SU-DHL-6 (cell line): ENCODE measurements around the gene OAS3.

ENCODE experiments used
- H2AFZ ChIP-seq: fragments of 200-600 bp; sonication (generic); 2 replicates; pipeline ENCODE4 v1.6.1; 2014; ENCODE audit warnings: low read depth, mild to moderate bottlenecking, moderate library complexity, mixed read lengths, antibody characterized with exemption, low read length; ENCODE audit not compliant: severe bottlenecking
- H3F3A ChIP-seq: fragments of 200-600 bp; shearing (Covaris generic); 2 replicates; pipeline ENCODE4 v1.6.0; 2016; ENCODE audit warnings: antibody characterized with exemption, mild to moderate bottlenecking; ENCODE audit not compliant: insufficient read depth
- H3K27ac ChIP-seq: fragments of 200-600 bp; sonication (generic); 2 replicates; pipeline ENCODE4 v1.5.1; 2016; ENCODE audit warnings: low read depth, mild to moderate bottlenecking, low read length, moderate library complexity, mixed read lengths
- H3K27me3 ChIP-seq: fragments of 200-600 bp; sonication (generic), shearing (Covaris generic); 2 replicates; pipeline ENCODE4 v1.6.0; 2014; ENCODE audit warnings: mild to moderate bottlenecking, low read length
- H3K36me3 ChIP-seq: fragments of 200-600 bp; sonication (generic); 2 replicates; pipeline ENCODE4 v1.6.1; 2014; ENCODE audit warnings: mild to moderate bottlenecking, low read length, mixed read lengths
- H3K4me2 ChIP-seq: fragments of 300-600, 200-600 bp; shearing (Covaris generic), sonication (generic); 2 replicates; pipeline ENCODE4 v1.6.0; 2014; ENCODE audit warnings: low read length, low read depth, mild to moderate bottlenecking; ENCODE audit not compliant: poor library complexity, severe bottlenecking
- H3K4me3 ChIP-seq: fragments of 200-600 bp; sonication (generic); 2 replicates; pipeline ENCODE4 v1.5.1; 2014; ENCODE audit warnings: antibody characterized with exemption, low read length, mild to moderate bottlenecking, mixed read lengths; ENCODE audit not compliant: insufficient read depth, poor library complexity, severe bottlenecking
- H3K79me2 ChIP-seq: fragments of 200-600 bp; sonication (generic); 2 replicates; pipeline ENCODE4 v1.6.1; 2014; ENCODE audit warnings: mild to moderate bottlenecking, low read length, moderate library complexity; ENCODE audit not compliant: insufficient read depth
- H3K9ac ChIP-seq: fragments of 200-600 bp; sonication (generic); 2 replicates; pipeline ENCODE4 v1.7.0; 2014; ENCODE audit warnings: mild to moderate bottlenecking, low read length
- H3K9me2 ChIP-seq: fragments of 200-600 bp; sonication (generic); replicated peaks from 2 replicates; pipeline ENCODE4 v1.6.1; 2014; ENCODE audit warnings: low read length; ENCODE audit not compliant: insufficient read depth
- H3K9me3 ChIP-seq: fragments of 200-600 bp; sonication (generic); 2 replicates; pipeline ENCODE4 v1.6.1; 2014; ENCODE audit warnings: low read length, mixed read lengths; ENCODE audit not compliant: insufficient read depth
- H4K20me1 ChIP-seq: fragments of 200-600 bp; sonication (generic); 2 replicates; pipeline ENCODE4 v1.6.1; 2014; ENCODE audit warnings: low read depth, mild to moderate bottlenecking, antibody characterized with exemption, low read length, moderate library complexity, mixed read lengths
- CTCF ChIP-seq: fragments of 200-600 bp; sonication (generic); IDR thresholded peaks from one replicate; pipeline ENCODE4 v1.5.1; 2017; ENCODE audit warnings: antibody characterized with exemption, mild to moderate bottlenecking, low read length, moderate library complexity; ENCODE audit not compliant: insufficient read depth, poor library complexity, severe bottlenecking
- EZH2phosphoT487 ChIP-seq: fragments of 200-600 bp; sonication (generic), shearing (Covaris generic); conservative IDR thresholded peaks from 2 replicates; pipeline ENCODE4 v1.6.1; 2018; ENCODE audit warnings: mild to moderate bottlenecking, antibody characterized with exemption, low read length, moderate library complexity, mixed read lengths

The OAS3 gene

DNA sequence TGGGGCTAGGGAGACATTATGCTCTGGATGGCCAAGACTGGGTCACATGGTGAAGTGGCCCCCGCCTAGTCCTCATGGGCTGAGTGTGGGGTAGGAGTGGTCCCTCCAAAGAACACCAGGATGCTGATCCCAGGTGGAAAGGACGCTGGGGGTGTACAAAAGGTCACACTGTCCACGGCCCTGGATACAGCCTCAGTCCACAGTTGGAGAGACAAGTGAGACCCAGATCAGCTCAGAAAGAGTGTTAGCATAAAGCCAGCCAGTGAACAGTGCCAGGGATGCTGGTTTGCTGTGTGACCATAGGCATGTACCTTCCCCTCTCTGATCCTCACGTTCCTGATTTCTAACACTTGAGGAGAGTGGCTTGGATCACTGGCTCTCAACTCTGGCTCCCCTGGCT, 26.6 kb downstream of the OAS3 start:
- no peaks in the 10 kb centered on the region for H3F3A ChIP-seq
- no peaks in the 10 kb centered on the region for H3K79me2 ChIP-seq
- no peak overlapping the region for H3K4me3 ChIP-seq
- H3K9me3 ChIP-seq: no peaks in the 10 kb centered on the region
- no peaks in the 10 kb centered on the region for H3K27me3 ChIP-seq
- no peak overlapping the region for H3K27ac ChIP-seq
- no peaks in the 10 kb centered on the region for H3K9me2 ChIP-seq
- no peak overlapping the region for H3K9ac ChIP-seq
- no peaks in the 10 kb centered on the region for H4K20me1 ChIP-seq
- H2AFZ ChIP-seq: no peak overlapping the region
- H3K4me2 ChIP-seq: no peak overlapping the region
- TF ChIP-seq CTCF (no peak), EZH2phosphoT487 (no peak)
- no peaks in the 10 kb centered on the region for H3K36me3 ChIP-seq

GRCh38 chr12:112965643-112966042, 27.4 kb downstream of the OAS3 start:
- Histone ChIP-seq H3K79me2 (no peaks in the 10 kb centered on the region), H3K4me2 (no peak overlapping the region), H3K36me3 (no peaks in the 10 kb centered on the region), H3K9me2 (no peaks in the 10 kb centered on the region), H4K20me1 (no peaks in the 10 kb centered on the region), H2AFZ (no peak overlapping the region), H3K9me3 (no peaks in the 10 kb centered on the region), H3K27ac (no peak overlapping the region), H3F3A (no peaks in the 10 kb centered on the region), H3K4me3 (no peak overlapping the region), H3K9ac (no peak overlapping the region), H3K27me3 (no peaks in the 10 kb centered on the region)
- TF ChIP-seq CTCF (no peak), EZH2phosphoT487 (no peak)

DNA sequence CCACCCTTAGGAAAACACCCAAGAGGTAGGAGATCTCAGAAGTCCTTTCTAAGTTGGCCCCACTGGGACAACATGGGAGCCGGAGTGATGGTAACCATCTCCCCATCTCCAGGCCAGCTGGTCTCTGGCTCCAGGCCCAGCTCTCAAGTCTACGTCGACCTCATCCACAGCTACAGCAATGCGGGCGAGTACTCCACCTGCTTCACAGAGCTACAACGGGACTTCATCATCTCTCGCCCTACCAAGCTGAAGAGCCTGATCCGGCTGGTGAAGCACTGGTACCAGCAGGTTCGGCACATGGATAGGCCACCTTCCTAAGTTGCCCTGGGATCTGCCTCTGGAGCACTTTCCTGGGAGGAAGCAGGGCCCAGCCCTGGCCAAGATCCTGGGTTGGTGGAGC, 29.0 kb downstream of the OAS3 start:
- no peak overlapping the region for H2AFZ ChIP-seq
- H3K9me2 ChIP-seq: no peaks in the 10 kb centered on the region
- no peaks in the 10 kb centered on the region for H3K36me3 ChIP-seq
- no peak overlapping the region for H3K9ac ChIP-seq
- H3K27ac ChIP-seq: no peak overlapping the region
- no peak overlapping the region for H3K4me3 ChIP-seq
- H4K20me1 ChIP-seq: no peaks in the 10 kb centered on the region
- no peaks in the 10 kb centered on the region for H3K27me3 ChIP-seq
- H3K4me2 ChIP-seq: no peak overlapping the region
- no peaks in the 10 kb centered on the region for H3F3A ChIP-seq
- H3K9me3 ChIP-seq: no peaks in the 10 kb centered on the region
- TF ChIP-seq EZH2phosphoT487 (no peak), CTCF (no peak)
- H3K79me2 ChIP-seq: no peaks in the 10 kb centered on the region

DNA sequence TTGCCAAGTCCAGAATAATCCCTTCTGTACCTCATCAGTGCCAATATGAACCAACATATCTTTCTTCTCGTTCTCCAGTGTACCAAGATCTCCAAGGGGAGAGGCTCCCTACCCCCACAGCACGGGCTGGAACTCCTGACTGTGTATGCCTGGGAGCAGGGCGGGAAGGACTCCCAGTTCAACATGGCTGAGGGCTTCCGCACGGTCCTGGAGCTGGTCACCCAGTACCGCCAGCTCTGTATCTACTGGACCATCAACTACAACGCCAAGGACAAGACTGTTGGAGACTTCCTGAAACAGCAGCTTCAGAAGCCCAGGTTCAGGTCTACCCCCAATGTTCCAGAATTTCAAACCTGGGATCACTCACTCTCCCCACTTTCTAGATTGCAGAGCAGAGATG, 29.6 kb downstream of the OAS3 start:
- no peaks in the 10 kb centered on the region for H3F3A ChIP-seq
- no peaks in the 10 kb centered on the region for H3K9me2 ChIP-seq
- no peaks in the 10 kb centered on the region for H3K36me3 ChIP-seq
- no peak overlapping the region for H3K9ac ChIP-seq
- no peak overlapping the region for H2AFZ ChIP-seq
- no peak overlapping the region for H3K4me2 ChIP-seq
- TF ChIP-seq CTCF (no peak), EZH2phosphoT487 (no peak)
- no peak overlapping the region for H3K4me3 ChIP-seq
- H3K79me2 ChIP-seq: no peaks in the 10 kb centered on the region
- no peaks in the 10 kb centered on the region for H3K9me3 ChIP-seq
- H4K20me1 ChIP-seq: no peaks in the 10 kb centered on the region
- H3K27me3 ChIP-seq: no peaks in the 10 kb centered on the region
- no peak overlapping the region for H3K27ac ChIP-seq
